ENCODE measurements around the gene SIMC1.
A peak's percentile ranks its signal among the peaks of the same experiment; 100 is the strongest.

The SIMC1 gene

DNA sequence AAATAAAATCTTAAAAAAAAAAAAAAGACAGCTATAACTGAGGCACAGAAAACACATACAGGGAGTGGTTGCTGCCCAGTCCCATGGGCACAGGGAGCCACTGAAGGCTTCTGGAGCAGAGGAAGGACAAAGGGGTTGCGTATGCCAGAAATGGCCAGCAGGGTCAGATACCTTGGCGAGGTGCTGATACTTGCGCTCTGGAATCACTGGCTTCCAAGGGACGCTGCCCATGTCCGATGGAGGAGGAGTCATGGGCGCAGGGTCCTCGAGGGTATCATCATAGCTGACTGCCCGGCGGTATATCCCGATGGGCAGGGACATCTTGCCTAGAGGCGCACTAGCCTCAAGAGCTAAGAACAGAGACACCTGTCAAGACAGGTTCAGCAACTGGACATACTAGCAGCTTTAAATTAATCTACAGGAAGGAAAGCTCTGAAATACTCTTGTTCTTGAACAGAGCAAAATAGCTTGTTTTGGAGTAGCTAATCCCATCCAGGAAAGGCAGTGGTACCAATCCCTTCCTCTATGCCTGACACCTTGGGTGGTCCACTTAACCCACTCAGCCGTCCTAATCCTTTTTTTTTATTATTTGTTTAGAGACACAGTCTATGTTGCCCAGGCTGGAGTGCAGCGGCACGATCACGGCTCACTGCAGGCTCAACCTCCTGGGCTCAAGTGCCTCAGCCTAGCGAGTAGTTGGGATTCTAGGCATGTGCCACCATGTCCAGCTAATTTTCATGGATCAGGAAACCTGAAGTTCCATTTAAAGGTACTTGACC is 117.4 kb downstream of the SIMC1 start:
- H3K4me3 ChIP-seq (ENCODE audit: low read depth, low read length), result no peak overlapping the region
- TF ChIP-seq, protein P1, sequence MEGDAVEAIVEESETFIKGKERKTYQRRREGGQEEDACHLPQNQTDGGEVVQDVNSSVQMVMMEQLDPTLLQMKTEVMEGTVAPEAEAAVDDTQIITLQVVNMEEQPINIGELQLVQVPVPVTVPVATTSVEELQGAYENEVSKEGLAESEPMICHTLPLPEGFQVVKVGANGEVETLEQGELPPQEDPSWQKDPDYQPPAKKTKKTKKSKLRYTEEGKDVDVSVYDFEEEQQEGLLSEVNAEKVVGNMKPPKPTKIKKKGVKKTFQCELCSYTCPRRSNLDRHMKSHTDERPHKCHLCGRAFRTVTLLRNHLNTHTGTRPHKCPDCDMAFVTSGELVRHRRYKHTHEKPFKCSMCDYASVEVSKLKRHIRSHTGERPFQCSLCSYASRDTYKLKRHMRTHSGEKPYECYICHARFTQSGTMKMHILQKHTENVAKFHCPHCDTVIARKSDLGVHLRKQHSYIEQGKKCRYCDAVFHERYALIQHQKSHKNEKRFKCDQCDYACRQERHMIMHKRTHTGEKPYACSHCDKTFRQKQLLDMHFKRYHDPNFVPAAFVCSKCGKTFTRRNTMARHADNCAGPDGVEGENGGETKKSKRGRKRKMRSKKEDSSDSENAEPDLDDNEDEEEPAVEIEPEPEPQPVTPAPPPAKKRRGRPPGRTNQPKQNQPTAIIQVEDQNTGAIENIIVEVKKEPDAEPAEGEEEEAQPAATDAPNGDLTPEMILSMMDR (IDR thresholded peaks at IDR 0.05; ENCODE audit: borderline replicate concordance, insufficient read depth, low read depth, low read length), result no peak

DNA sequence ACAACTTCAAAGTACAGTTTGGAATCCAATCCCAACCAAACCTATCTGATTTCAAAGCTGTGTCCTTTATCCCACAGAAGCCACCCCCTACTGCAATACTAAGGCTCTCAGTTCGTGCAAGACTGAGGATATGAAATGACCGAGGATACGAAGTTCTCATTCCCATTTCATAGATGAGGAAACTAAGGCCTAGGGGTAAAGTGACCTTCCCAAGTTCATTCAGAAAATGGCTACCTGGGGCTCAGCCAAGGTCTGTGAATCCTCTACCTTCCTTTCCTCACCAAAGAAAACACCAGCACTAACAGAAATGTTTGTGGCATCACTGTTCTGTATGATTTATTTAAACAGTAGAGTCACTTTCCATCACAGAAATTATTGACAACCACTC is 117.9 kb downstream of the SIMC1 start:
- TF ChIP-seq, protein P1 (IDR thresholded peaks at IDR 0.05; ENCODE audit: borderline replicate concordance, insufficient read depth, low read depth, low read length), result no peak
- no peak overlapping the region for H3K4me3 ChIP-seq (ENCODE audit: low read depth, low read length)

DNA sequence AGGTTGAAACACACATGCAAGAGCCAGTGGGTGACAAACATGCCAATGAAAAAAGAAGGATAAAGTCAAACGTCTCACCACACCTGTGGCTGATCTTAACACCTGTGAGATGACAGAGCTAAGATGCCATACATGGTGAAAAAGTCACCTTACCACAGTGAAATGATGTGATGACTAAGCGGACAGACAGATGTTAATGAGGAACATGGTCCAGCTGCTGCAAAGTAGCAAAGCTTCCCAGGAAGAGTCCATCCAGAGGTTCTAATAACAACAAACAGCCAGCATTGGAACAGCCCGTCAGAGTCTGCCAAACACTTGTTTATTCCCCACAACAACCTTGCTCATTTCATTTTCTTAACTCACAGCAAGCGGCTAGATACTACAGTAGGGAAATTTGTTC is 121.4 kb downstream of the SIMC1 start:
- H3K4me3 ChIP-seq (ENCODE audit: low read depth, low read length), result no peak overlapping the region
- TF ChIP-seq, protein P1 (IDR thresholded peaks at IDR 0.05; ENCODE audit: borderline replicate concordance, insufficient read depth, low read depth, low read length), result no peak

DNA sequence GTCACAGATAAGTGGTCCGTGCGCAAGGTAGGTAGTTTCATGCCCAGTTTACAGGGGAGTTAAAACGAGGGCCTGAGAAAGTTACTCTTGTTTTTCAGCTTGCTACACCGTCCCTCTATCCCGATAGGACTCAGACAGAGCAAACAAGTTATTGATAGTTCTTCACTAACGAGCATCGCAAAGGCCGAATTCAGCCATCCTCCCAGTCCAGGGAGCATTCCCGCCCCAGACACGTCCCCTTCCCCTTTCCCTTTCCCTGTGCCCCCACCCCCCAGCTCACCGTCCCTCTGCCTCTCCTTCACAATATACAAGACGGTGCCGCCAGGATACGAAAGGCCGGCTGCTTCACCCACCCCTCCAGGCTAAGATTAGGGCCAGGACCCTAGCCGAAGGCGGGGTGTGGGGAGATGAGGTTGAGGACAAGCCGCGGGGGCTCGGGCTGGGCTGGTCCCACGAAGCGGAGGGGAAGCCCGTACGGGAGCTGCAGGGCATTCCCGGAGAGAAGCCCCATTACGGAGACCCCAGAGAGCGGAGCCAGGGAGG is 122.7 kb downstream of the SIMC1 start:
- TF ChIP-seq, protein P1 (IDR thresholded peaks at IDR 0.05; ENCODE audit: borderline replicate concordance, insufficient read depth, low read depth, low read length), result no peak
- H3K4me3 ChIP-seq (ENCODE audit: low read depth, low read length), result peak overlapping the region; percentile 69

DNA sequence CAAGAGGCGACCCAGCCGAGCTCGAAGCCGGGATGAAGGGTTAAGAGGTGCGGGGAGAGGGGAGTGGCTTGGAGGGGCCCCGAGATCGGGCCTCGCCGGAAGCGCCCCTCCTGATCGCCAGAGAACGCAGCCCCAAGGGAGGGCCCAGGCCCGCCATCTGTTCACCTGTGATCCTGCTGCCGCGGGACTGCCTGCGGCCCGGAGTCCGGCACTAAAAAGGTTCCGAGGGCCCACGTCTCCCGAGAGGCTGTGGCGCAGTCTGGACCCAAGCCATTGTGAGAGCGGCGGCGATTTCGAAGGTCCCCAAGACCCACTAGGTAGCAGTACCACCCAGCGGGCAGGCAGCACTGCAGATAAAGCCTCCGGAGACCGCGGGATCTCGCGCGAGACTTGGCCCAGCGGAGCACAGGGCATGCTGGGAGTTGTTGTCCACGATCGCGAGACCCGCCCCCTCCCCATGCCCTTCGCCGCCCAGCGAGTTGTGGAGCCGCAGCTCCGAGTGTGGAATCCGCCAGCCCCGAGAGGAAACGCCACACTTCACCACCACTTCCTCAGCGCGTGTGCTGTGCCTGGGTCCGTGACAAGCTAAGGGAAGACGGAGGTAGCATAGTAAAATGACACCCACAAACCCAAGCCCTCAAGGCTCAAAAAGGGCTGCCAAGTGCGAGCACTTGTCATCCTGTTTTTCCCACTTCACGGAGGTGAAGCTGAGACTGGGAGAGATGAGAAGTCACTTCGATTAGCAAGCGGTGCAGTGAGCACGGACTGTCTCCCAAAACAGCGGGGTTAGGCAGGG is 123.4 kb downstream of the SIMC1 start, which contains the start of gene KIAA1191:
Gene KIAA1191 (minus strand): TSS at position 328 of the 796 bp plus-strand sequence. CDS start 2,256 bp downstream, outside the sequence.
- H3K4me3 ChIP-seq (ENCODE audit: low read depth, low read length), result peak within 1 kb of the TSS; percentile 69
- TF ChIP-seq, protein P1 (IDR thresholded peaks at IDR 0.05; ENCODE audit: borderline replicate concordance, insufficient read depth, low read depth, low read length), result no peak

DNA sequence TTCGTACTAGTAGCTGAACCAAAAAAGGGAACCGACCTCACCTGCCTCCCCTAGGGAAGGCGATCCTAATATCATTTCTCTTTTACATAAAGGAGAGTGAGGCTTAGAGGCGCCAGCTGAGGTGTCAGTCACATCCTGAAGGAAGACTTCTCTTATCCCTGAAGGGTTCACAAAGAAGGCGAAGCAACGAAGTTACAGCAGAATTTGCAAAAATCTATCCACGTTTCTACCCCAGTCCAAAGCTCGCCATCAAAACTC is 123.9 kb downstream of the SIMC1 start:
- H3K4me3 ChIP-seq (ENCODE audit: low read depth, low read length), result peak overlapping the region; percentile 69
- TF ChIP-seq, protein P1 (IDR thresholded peaks at IDR 0.05; ENCODE audit: borderline replicate concordance, insufficient read depth, low read depth, low read length), result no peak

All from GM12875 (cell line).